Liver (tissue), 9 donors: Measurements from ENCODE around the gene UBE2D3. TPM values are rescaled to one million over a fixed set of nuclear protein-coding genes. Genes with fewer than 3 reads are reported as not detected.

Experiments
- DNase-seq: peaks from one replicate; pipeline ENCODE4 v3.0.0-alpha.2; 2017; ENCODE audit warnings: low spot score
- H3K27ac ChIP-seq, 2 donors: one replicate each; pipeline ENCODE4 v1.7.0; 2013; ENCODE audit warnings: inconsistent platforms in 2 of 2, low read length in 2 of 2, control low read depth in 1 of 2, low read depth in 1 of 2, mild to moderate bottlenecking in 1 of 2
- H3K27me3 ChIP-seq, 4 donors: one replicate each; pipeline versions ENCODE4 v1.6.1 to v1.7.0; 2013; ENCODE audit warnings: low read length in 3 of 4, inconsistent platforms in 1 of 4, mild to moderate bottlenecking in 1 of 4, moderate library complexity in 1 of 4; ENCODE audit not compliant: control insufficient read depth in 4 of 4, insufficient read depth in 4 of 4
- H3K36me3 ChIP-seq, 4 donors: one replicate each; pipeline versions ENCODE4 v1.6.1 to v1.7.0; 2013; ENCODE audit warnings: low read length in 3 of 4, mild to moderate bottlenecking in 3 of 4, low read depth in 1 of 4, moderate library complexity in 1 of 4; ENCODE audit not compliant: control insufficient read depth in 4 of 4, insufficient read depth in 3 of 4
- H3K4me1 ChIP-seq, 4 donors: one replicate each; pipeline versions ENCODE4 v1.6.1 to v1.7.0; 2013; ENCODE audit warnings: low read length in 3 of 4, mild to moderate bottlenecking in 3 of 4, moderate library complexity in 1 of 4; ENCODE audit not compliant: control insufficient read depth in 4 of 4, insufficient read depth in 4 of 4
- H3K4me3 ChIP-seq, 3 donors: one replicate each; pipeline versions ENCODE4 v1.6.1 to v1.7.0; 2013; ENCODE audit warnings: low read length in 3 of 3, control low read depth in 1 of 3, low read depth in 1 of 3, mild to moderate bottlenecking in 1 of 3
- H3K9ac ChIP-seq, 2 donors: one replicate each; pipeline ENCODE4 v1.7.0; 2013; ENCODE audit warnings: low read length in 2 of 2, mild to moderate bottlenecking in 2 of 2, moderate library complexity in 2 of 2, control low read depth in 1 of 2, low read depth in 1 of 2
- H3K9me3 ChIP-seq, 4 donors: one replicate each; pipeline versions ENCODE4 v1.6.1 to v1.7.0; 2013; ENCODE audit warnings: low read length in 3 of 4; ENCODE audit not compliant: control insufficient read depth in 4 of 4
- EGR1 ChIP-seq, 2 donors: IDR thresholded peaks; 2 replicates each; pipeline ENCODE4 v1.6.1; 2016 to 2018; ENCODE audit warnings: antibody characterized with exemption in 2 of 2, low read depth in 2 of 2
- FOXA1 ChIP-seq: IDR thresholded peaks from 2 replicates; pipeline ENCODE4 v1.6.1; 2016; ENCODE audit warnings: antibody characterized with exemption
- FOXA2 ChIP-seq: IDR thresholded peaks from 2 replicates; pipeline ENCODE4 v1.6.1; 2016; ENCODE audit warnings: antibody characterized with exemption
- GABPA ChIP-seq, 2 donors: IDR thresholded peaks in 1 of 2; conservative IDR thresholded peaks in 1 of 2; 2 replicates each; pipeline ENCODE4 v1.6.1; 2016; ENCODE audit warnings: antibody characterized with exemption in 2 of 2, mild to moderate bottlenecking in 1 of 2, moderate library complexity in 1 of 2
- HNF4A ChIP-seq, 2 donors: conservative IDR thresholded peaks; 2 replicates each; pipeline ENCODE4 v1.6.1; 2016; ENCODE audit warnings: antibody characterized with exemption in 2 of 2, mild to moderate bottlenecking in 2 of 2
- HNF4G ChIP-seq: IDR thresholded peaks from 2 replicates; pipeline ENCODE4 v1.6.1; 2016; ENCODE audit warnings: antibody characterized with exemption
- JUND ChIP-seq, 2 donors: IDR thresholded peaks; 2 replicates each; pipeline ENCODE4 v1.6.1; 2016; ENCODE audit warnings: antibody characterized with exemption in 2 of 2
- NR2F2 ChIP-seq: IDR thresholded peaks from 2 replicates; pipeline ENCODE4 v1.6.1; 2016; ENCODE audit warnings: antibody characterized with exemption
- RAD21 ChIP-seq, 2 donors: IDR thresholded peaks; 2 replicates each; pipeline ENCODE4 v1.6.1; 2016; ENCODE audit warnings: antibody characterized with exemption in 2 of 2, mild to moderate bottlenecking in 2 of 2
- RXRA ChIP-seq, 2 donors: IDR thresholded peaks; 2 replicates each; pipeline ENCODE4 v1.6.1; 2017 to 2018; ENCODE audit warnings: antibody characterized with exemption in 2 of 2, mild to moderate bottlenecking in 1 of 2
- SP1 ChIP-seq: IDR thresholded peaks from 2 replicates; pipeline ENCODE4 v1.6.1; 2018; ENCODE audit warnings: antibody characterized with exemption, mild to moderate bottlenecking
- TAF1 ChIP-seq: conservative IDR thresholded peaks from 2 replicates; pipeline ENCODE4 v1.6.1; 2016; ENCODE audit warnings: antibody characterized with exemption, mild to moderate bottlenecking
- YY1 ChIP-seq: IDR thresholded peaks from 2 replicates; pipeline ENCODE4 v1.6.1; 2016; ENCODE audit warnings: antibody characterized with exemption, mild to moderate bottlenecking
- WGBS: extraction: QIAGEN DNeasy Blood & Tissue Kit; methylation state at CpG from one replicate; pipeline ENCODE4 v1.1.7; 2013; 5-methylcytosine and 5-hydroxymethylcytosine counted together
- polyA plus RNA-seq, 2 donors: library from polyadenylated mRNA; stranded (reverse) in 1 of 2; unstranded in 1 of 2; fragments of 200-250 nt in 1 of 2; fragments of >200 nt in 1 of 2; fragmentation: Nextera tagmentation in 1 of 2; extraction: Ambion mirVana in 1 of 2; gene quantifications; one replicate each; pipeline versions ENCODE4 v1.2.1 to v1.2.3, GENCODE V29; 2013 to 2015
- total RNA-seq, 2 donors: library from RNA; depleted of rRNA; stranded (reverse); fragments of >200 nt; gene quantifications; one replicate each; pipeline ENCODE4 v1.2.3, GENCODE V29; 2014
- TF ChIP-seq, protein P1 (sequence below): IDR thresholded peaks from 2 replicates; pipeline ENCODE4 v1.6.1; 2016; ENCODE audit warnings: antibody characterized with exemption
- TF ChIP-seq, protein P2 (sequence below): IDR thresholded peaks from 2 replicates; pipeline ENCODE4 v1.6.1; 2016; ENCODE audit warnings: antibody characterized with exemption
- TF ChIP-seq, protein P3 (sequence below): IDR thresholded peaks from 2 replicates; pipeline ENCODE4 v1.6.1; 2016; ENCODE audit warnings: antibody characterized with exemption, mild to moderate bottlenecking
- TF ChIP-seq, protein P4 (sequence below): fragments of 150-350 bp; IDR thresholded peaks from 2 replicates; pipeline ENCODE4 v1.5.1; 2017; ENCODE audit warnings: improper control_type of control experiment, low read depth, low read length; ENCODE audit not compliant: missing input control
- donor health status: healthy.
- donor health status: healthy.
- donor health status: healthy.
- donor health status: healthy.
- donor health status: healthy.

The UBE2D3 gene
- total and polyA plus RNA-seq, 4 donors = 133 to 231 (median 150) TPM

DNA sequence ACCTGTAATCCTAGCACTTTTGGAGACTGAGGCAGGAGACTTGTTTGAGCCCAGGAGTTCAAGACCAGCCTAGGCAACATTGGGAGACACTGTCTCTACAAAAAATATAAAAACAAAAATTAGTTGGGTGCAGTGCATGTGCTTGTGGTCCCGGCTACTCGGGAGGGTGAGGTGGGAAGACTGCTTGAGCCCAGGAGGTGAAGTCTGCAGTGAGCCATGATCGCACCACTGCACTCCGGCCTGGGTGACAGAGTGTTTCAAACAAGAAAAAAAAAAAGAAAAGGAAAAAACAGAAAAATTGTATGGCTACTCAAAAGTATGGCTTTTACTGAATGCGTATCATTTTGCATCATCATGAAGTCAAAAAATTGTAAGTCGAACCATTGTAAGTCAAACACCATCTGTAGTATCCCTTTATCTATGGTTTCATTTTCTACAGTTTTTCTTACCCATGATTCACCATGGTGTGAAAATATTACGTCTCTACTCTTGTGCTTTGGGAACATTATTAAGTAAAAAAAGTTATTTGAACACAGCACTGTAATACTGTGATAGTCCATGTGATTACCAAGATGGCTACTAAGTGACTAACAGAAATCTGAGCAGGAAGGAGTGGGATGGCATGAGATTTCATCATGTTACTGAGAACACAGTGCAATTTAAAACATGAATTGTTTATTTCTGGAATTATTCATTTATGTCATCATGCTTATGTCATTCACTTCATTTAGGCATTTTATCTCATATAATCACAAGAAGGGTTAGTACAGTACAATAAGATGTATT, 40.1 kb downstream of the UBE2D3 start:
- H3K4me1 ChIP-seq = peaks cover 0 to 3% (median 0%) of the 10 kb centered on the region in 4 donors
- no peak overlapping the region for H3K4me3 ChIP-seq
- DNase-seq = no peak
- no peak for TF ChIP-seq FOXA2
- TF ChIP-seq, protein P1, sequence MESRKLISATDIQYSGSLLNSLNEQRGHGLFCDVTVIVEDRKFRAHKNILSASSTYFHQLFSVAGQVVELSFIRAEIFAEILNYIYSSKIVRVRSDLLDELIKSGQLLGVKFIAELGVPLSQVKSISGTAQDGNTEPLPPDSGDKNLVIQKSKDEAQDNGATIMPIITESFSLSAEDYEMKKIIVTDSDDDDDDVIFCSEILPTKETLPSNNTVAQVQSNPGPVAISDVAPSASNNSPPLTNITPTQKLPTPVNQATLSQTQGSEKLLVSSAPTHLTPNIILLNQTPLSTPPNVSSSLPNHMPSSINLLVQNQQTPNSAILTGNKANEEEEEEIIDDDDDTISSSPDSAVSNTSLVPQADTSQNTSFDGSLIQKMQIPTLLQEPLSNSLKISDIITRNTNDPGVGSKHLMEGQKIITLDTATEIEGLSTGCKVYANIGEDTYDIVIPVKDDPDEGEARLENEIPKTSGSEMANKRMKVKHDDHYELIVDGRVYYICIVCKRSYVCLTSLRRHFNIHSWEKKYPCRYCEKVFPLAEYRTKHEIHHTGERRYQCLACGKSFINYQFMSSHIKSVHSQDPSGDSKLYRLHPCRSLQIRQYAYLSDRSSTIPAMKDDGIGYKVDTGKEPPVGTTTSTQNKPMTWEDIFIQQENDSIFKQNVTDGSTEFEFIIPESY = no peak
- no peak for TF ChIP-seq JUND (IDR thresholded peaks at IDR 0.05)
- TF ChIP-seq TAF1 = no peak
- no peak for TF ChIP-seq NR2F2
- TF ChIP-seq, protein P2, sequence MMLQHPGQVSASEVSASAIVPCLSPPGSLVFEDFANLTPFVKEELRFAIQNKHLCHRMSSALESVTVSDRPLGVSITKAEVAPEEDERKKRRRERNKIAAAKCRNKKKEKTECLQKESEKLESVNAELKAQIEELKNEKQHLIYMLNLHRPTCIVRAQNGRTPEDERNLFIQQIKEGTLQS = no peak
- no peak for TF ChIP-seq YY1
- TF ChIP-seq, protein P3, sequence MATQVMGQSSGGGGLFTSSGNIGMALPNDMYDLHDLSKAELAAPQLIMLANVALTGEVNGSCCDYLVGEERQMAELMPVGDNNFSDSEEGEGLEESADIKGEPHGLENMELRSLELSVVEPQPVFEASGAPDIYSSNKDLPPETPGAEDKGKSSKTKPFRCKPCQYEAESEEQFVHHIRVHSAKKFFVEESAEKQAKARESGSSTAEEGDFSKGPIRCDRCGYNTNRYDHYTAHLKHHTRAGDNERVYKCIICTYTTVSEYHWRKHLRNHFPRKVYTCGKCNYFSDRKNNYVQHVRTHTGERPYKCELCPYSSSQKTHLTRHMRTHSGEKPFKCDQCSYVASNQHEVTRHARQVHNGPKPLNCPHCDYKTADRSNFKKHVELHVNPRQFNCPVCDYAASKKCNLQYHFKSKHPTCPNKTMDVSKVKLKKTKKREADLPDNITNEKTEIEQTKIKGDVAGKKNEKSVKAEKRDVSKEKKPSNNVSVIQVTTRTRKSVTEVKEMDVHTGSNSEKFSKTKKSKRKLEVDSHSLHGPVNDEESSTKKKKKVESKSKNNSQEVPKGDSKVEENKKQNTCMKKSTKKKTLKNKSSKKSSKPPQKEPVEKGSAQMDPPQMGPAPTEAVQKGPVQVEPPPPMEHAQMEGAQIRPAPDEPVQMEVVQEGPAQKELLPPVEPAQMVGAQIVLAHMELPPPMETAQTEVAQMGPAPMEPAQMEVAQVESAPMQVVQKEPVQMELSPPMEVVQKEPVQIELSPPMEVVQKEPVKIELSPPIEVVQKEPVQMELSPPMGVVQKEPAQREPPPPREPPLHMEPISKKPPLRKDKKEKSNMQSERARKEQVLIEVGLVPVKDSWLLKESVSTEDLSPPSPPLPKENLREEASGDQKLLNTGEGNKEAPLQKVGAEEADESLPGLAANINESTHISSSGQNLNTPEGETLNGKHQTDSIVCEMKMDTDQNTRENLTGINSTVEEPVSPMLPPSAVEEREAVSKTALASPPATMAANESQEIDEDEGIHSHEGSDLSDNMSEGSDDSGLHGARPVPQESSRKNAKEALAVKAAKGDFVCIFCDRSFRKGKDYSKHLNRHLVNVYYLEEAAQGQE = no peak
- TF ChIP-seq FOXA1 = no peak
- TF ChIP-seq, protein P4, sequence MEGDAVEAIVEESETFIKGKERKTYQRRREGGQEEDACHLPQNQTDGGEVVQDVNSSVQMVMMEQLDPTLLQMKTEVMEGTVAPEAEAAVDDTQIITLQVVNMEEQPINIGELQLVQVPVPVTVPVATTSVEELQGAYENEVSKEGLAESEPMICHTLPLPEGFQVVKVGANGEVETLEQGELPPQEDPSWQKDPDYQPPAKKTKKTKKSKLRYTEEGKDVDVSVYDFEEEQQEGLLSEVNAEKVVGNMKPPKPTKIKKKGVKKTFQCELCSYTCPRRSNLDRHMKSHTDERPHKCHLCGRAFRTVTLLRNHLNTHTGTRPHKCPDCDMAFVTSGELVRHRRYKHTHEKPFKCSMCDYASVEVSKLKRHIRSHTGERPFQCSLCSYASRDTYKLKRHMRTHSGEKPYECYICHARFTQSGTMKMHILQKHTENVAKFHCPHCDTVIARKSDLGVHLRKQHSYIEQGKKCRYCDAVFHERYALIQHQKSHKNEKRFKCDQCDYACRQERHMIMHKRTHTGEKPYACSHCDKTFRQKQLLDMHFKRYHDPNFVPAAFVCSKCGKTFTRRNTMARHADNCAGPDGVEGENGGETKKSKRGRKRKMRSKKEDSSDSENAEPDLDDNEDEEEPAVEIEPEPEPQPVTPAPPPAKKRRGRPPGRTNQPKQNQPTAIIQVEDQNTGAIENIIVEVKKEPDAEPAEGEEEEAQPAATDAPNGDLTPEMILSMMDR = no peak
- TF ChIP-seq HNF4A (conservative IDR thresholded peaks at IDR 0.05) = no peak
- TF ChIP-seq HNF4G = no peak
- no peak for TF ChIP-seq GABPA (IDR thresholded peaks at IDR 0.05 in 1 of 2, conservative IDR thresholded peaks at IDR 0.05 in 1 of 2)
- no peak for TF ChIP-seq RAD21 (IDR thresholded peaks at IDR 0.05)
- TF ChIP-seq SP1 = no peak
- TF ChIP-seq EGR1 (IDR thresholded peaks at IDR 0.05; ENCODE audit: low read depth in 2 of 2) = no peak
- no peak for TF ChIP-seq RXRA (IDR thresholded peaks at IDR 0.05)
- H3K27me3 ChIP-seq = no peaks in the 10 kb centered on the region
- H3K9ac ChIP-seq = no peak overlapping the region
- H3K27ac ChIP-seq = no peak overlapping the region
- peaks cover 0 to 4% (median 1%) of the 10 kb centered on the region in 4 donors for H3K36me3 ChIP-seq
- peaks cover 0 to 3% (median 0%) of the 10 kb centered on the region in 4 donors for H3K9me3 ChIP-seq
- WGBS = 96% methylated on average over 7 of the region's 7 CpGs
